ENCODE measurements around the gene DCAF6. TPM values are rescaled to one million over a fixed set of nuclear protein-coding genes. Genes with fewer than 3 reads are reported as not detected.
"Not testable (repeated sequence)": the region's sequence is repeated elsewhere in the genome, so short reads cannot be mapped to it uniquely, and the experiment has no call there.

Gene DCAF6
- total RNA-seq, 4 donors from 2014 or later, result 99.6 to 137 (median 115) TPM

DNA sequence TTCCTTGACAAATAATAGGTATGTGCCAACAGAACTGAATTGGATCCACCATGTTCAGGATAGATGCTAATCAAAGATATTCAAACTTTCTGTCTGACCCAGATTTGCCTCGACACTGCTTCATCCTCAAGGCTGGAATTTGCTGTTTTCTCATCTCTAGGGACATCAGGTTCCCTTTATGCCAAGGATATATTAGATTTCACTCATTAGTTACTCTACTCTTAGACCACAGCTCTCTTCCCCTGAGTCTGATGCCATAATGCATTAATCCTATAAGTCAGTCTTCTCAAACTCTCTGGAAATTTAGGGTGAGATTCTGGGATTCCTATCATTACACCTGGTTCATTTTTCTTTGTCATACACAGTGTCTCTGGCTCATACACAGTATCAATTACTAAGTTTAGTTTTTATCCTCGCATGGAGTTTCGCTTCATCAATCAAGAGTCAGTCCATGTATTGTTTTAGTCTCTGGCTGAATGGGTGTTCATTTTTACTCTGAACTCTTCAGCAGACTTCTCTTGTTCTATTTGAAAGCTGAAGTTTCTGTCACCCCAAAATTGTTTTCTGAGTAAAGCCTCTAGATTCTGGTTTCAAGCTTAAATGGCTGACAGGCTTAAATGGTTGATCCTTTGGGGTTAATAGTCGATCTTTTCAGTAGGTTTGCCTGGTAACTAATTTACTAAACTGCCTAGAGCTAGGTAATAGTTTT lies 9.3 kb upstream of the DCAF6 start:
- H3K4me3 ChIP-seq, result no peak overlapping the region
- peaks cover 0 to 41% (median 0%) of the 10 kb centered on the region in 3 donors for H3K4me1 ChIP-seq
- no peak for ATAC-seq
- H3K36me3 ChIP-seq, result no peaks in the 10 kb centered on the region
- H3K27me3 ChIP-seq, result no peaks in the 10 kb centered on the region
- no peaks in the 10 kb centered on the region for H3K9me3 ChIP-seq
- 57 to 88% methylated on average over 4 of the region's 4 CpGs for WGBS, 2 donors (ENCODE audit: low coverage in 1 of 2)
- H3K27ac ChIP-seq, result no peak overlapping the region
- TF ChIP-seq EP300 (IDR thresholded peaks at IDR 0.05) (no peak), POLR2AphosphoS5 (IDR thresholded peaks at IDR 0.05) (no peak), POLR2A (IDR thresholded peaks at IDR 0.05) (no peak)
- TF ChIP-seq, protein P1, sequence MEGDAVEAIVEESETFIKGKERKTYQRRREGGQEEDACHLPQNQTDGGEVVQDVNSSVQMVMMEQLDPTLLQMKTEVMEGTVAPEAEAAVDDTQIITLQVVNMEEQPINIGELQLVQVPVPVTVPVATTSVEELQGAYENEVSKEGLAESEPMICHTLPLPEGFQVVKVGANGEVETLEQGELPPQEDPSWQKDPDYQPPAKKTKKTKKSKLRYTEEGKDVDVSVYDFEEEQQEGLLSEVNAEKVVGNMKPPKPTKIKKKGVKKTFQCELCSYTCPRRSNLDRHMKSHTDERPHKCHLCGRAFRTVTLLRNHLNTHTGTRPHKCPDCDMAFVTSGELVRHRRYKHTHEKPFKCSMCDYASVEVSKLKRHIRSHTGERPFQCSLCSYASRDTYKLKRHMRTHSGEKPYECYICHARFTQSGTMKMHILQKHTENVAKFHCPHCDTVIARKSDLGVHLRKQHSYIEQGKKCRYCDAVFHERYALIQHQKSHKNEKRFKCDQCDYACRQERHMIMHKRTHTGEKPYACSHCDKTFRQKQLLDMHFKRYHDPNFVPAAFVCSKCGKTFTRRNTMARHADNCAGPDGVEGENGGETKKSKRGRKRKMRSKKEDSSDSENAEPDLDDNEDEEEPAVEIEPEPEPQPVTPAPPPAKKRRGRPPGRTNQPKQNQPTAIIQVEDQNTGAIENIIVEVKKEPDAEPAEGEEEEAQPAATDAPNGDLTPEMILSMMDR (IDR thresholded peaks at IDR 0.05), result no peak

DNA sequence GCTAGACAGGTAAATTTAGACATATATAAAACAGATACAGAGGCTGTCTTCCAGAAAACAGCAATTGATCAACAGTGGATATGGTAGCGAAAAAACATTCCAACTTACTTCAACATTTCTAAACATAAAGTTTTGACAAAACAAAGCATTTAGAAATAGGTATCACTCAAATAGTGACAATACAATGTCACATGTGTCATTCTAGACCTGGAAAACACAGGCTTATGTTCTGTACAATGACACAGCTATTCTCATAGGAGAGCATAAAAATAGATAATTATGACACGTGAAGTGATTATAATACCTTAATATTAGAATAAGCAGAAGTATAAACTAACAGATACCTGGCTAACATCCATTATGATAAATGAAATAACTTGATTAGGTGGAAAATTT lies 8.0 kb upstream of the DCAF6 start:
- no peak overlapping the region for H3K27ac ChIP-seq
- TF ChIP-seq, protein P1 (IDR thresholded peaks at IDR 0.05), result no peak
- TF ChIP-seq EP300 (IDR thresholded peaks at IDR 0.05), result no peak
- no peak for TF ChIP-seq POLR2A (IDR thresholded peaks at IDR 0.05)
- TF ChIP-seq POLR2AphosphoS5 (IDR thresholded peaks at IDR 0.05), result no peak
- H3K4me1 ChIP-seq, result peaks cover 0 to 47% (median 3%) of the 10 kb centered on the region in 3 donors
- H3K36me3 ChIP-seq, result no peaks in the 10 kb centered on the region
- no peaks in the 10 kb centered on the region for H3K27me3 ChIP-seq
- no peak overlapping the region for H3K4me3 ChIP-seq
- no peaks in the 10 kb centered on the region for H3K9me3 ChIP-seq
- ATAC-seq, result no peak
- WGBS, 2 donors (ENCODE audit: low coverage in 1 of 2), result 60 to 76% methylated on average over 2 of the region's 2 CpGs

DNA sequence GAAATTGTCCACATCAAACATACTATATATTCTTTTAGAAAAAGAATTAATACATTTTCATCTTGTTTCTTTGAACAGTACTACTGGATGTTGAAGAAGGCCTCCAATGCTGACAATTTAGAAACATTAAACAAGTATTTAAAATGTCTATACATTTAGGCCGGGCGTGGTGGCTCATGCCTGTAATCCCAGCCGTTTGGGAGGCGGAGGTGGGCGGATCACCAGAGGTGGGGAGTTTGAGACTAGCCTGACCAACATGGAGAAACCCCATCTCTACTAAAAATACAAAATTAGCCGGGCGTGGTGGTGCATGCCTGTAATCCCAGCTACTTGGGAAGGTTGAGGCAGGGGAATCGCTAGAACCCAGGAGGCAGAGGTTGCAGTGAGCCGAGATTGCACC lies 7.6 kb upstream of the DCAF6 start:
- not testable (repeated sequence) for H3K27ac ChIP-seq, H3K9me3 ChIP-seq, H3K36me3 ChIP-seq, ATAC-seq, H3K27me3 ChIP-seq, H3K4me3 ChIP-seq
- peaks cover 0 to 52% (median 7%) of the 10 kb centered on the region in 3 donors for H3K4me1 ChIP-seq
- 95 to 96% methylated on average over 4 to 6 of the region's 9 CpGs for WGBS, 2 donors (ENCODE audit: low coverage in 1 of 2)

DNA sequence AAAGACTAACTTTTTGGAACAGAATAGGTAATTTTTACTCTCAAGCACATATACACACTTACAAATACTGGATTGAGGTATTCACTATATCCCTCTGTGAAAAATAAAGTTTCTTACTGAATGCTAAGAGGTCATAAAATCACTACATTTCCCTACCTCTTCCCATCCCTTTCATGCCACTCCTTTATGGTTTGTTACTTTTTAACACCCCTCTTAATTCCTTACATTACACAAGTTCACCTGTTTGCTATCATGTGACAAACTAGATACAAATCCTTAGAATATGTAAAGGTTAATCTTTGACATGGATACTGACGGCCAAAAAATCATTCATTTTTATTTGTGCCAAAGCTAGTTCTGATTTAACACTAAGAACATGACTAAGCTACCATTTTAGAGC lies 6.8 kb upstream of the DCAF6 start:
- WGBS, 2 donors (ENCODE audit: low coverage in 1 of 2), result 75 to 77% methylated on average over 1 of the region's 1 CpG
- H3K27ac ChIP-seq, result no peak overlapping the region
- H3K4me1 ChIP-seq, result peaks cover 0 to 60% (median 7%) of the 10 kb centered on the region in 3 donors
- no peaks in the 10 kb centered on the region for H3K27me3 ChIP-seq
- H3K4me3 ChIP-seq, result no peak overlapping the region
- TF ChIP-seq EP300 (IDR thresholded peaks at IDR 0.05) (no peak), POLR2AphosphoS5 (IDR thresholded peaks at IDR 0.05) (no peak), POLR2A (IDR thresholded peaks at IDR 0.05) (no peak)
- TF ChIP-seq, protein P1 (IDR thresholded peaks at IDR 0.05), result no peak
- H3K36me3 ChIP-seq, result no peaks in the 10 kb centered on the region
- no peaks in the 10 kb centered on the region for H3K9me3 ChIP-seq
- no peak for ATAC-seq

DNA sequence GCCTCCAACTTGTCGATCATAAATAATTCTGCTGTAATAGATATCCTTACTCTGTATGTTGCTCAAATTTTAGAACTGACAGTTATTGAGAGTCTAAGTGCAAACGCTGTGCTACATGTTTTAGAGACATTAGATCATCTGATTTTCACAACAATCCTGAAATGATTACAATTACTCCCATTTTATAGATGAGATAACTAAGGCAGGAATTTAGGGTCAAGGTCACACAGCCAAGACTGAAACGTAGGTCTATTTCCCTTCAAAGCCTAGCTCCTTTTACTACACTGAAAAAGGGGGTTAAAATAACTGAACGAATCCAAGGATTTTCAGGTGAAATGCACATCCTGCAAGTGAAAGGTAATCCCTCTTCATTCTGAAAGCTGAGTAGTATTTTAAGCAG lies 2.7 kb upstream of the DCAF6 start:
- peaks cover 0 to 57% (median 7%) of the 10 kb centered on the region in 3 donors for H3K4me1 ChIP-seq
- H3K9me3 ChIP-seq, result no peaks in the 10 kb centered on the region
- peak overlapping the region in 3 of 4 donors; percentile 96 to 99 (median 99) for H3K27ac ChIP-seq
- no peak for TF ChIP-seq POLR2A (IDR thresholded peaks at IDR 0.05)
- no peak for TF ChIP-seq EP300 (IDR thresholded peaks at IDR 0.05)
- no peaks in the 10 kb centered on the region for H3K27me3 ChIP-seq
- H3K4me3 ChIP-seq, result peak overlapping the region in 1 of 2 donors; percentile 100
- WGBS, 2 donors (ENCODE audit: low coverage in 1 of 2), result 46 to 58% methylated on average over 4 of the region's 4 CpGs
- H3K36me3 ChIP-seq, result no peaks in the 10 kb centered on the region
- no peak for ATAC-seq

All from gastroesophageal sphincter (tissue), 4 donors.